Endothelial cell of umbilical vein (primary cell): ENCODE measurements around the gene DYNC2LI1.

Experiments
- CTCF ChIP-seq, 2 donors: IDR thresholded peaks; 1 replicate in 1 of 2; 2 replicates in 1 of 2; pipeline ENCODE4 v1.5.1; 2011; ENCODE audit warnings: low read length in 2 of 2, mild to moderate bottlenecking in 2 of 2, moderate library complexity in 2 of 2, control low read depth in 1 of 2, inconsistent platforms in 1 of 2, low read depth in 1 of 2; ENCODE audit not compliant: insufficient read depth in 1 of 2; ENCODE audit errors: extremely low read depth in 1 of 2
- EZH2 ChIP-seq: IDR thresholded peaks from 2 replicates; pipeline ENCODE4 v1.6.1; 2012; ENCODE audit warnings: borderline replicate concordance, low read depth, mild to moderate bottlenecking, moderate library complexity, low read length, inconsistent platforms; ENCODE audit not compliant: severe bottlenecking
- POLR2A ChIP-seq: IDR thresholded peaks from 2 replicates; pipeline ENCODE4 v1.6.1; 2012; ENCODE audit warnings: low read depth, mild to moderate bottlenecking, control low read depth, low read length
- TF ChIP-seq, protein P1 (sequence below): IDR thresholded peaks from 2 replicates; pipeline ENCODE4 v1.6.1; 2011; ENCODE audit not compliant: insufficient read depth, insufficient read length

- no peak for TF ChIP-seq EZH2
- TF ChIP-seq CTCF (IDR thresholded peaks at IDR 0.05; ENCODE audit: extremely low read depth in 1 of 2, insufficient read depth in 1 of 2, low read depth in 1 of 2, low read length in 2 of 2): no peak
- TF ChIP-seq POLR2A: no peak
- TF ChIP-seq, protein P1, sequence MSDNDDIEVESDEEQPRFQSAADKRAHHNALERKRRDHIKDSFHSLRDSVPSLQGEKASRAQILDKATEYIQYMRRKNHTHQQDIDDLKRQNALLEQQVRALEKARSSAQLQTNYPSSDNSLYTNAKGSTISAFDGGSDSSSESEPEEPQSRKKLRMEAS: no peak
Observed at GRCh38 chr2:43776324-43776723, 2.5 kb downstream of the DYNC2LI1 start.
